GM19463 (cell line): ENCODE results near the gene ERC1.
"Not testable (repeated sequence)": the region's sequence is repeated elsewhere in the genome, so short reads cannot be mapped to it uniquely, and the experiment has no call there.

Experiments
- ATAC-seq: cut with Tn5 transposase; IDR thresholded peaks from one replicate; pipeline ENCODE4 v1.9.1; 2021; ENCODE audit warnings: mild to moderate bottlenecking, moderate library complexity; ENCODE audit not compliant: unreplicated experiment

The ERC1 gene

GRCh38 chr12:1216560-1216959 lies 225.5 kb downstream of the ERC1 start:
- ATAC-seq: no peak

GRCh38 chr12:1217191-1217949 lies 226.3 kb downstream of the ERC1 start:
- ATAC-seq: no peak

DNA sequence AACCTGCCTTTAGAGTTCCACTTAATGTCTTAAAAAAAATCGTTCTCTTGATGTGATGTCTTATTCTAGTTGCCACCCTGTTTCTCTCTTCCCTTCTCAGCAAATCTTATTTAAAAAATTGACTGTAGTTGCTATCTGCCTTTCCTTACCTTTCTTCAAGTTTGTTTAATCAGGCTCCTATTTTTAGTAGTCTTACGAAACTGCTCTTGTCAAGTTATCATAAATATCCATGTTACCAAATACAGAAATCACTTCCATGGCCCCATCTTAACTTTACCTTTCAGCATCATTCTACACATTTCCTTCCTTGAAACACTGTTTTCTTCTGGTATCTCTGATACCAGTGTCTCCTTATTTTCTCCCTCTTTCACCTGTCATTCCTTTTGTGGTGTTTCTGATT lies 227.3 kb downstream of the ERC1 start:
- no peak for ATAC-seq

GRCh38 chr12:1220127-1221092 lies 229.4 kb downstream of the ERC1 start:
- ATAC-seq: no peak

- ATAC-seq: no peak
These were observed 232.0 kb downstream of the ERC1 start for GRCh38 chr12:1222858-1223639.

DNA sequence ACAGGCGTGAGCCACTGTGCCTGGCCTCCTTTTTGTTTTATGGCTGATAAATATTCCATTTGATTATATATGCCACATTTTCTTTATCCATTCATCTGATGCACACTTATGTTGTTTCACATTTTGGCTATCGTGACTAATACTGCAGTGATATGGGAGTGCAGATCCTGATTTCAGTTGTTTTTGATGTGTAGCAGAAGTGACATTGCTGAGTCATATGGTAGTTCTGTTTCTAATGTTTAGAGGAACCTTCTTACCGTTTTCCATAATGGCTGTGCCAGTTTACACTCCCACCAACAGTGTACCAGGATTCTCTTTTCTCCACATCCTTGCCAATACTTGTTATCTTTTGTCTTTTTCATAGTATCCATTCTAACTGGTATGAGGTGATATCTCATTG lies 235.9 kb downstream of the ERC1 start:
- ATAC-seq: no peak

- no peak for ATAC-seq
These were observed 243.1 kb downstream of the ERC1 start for GRCh38 chr12:1234073-1234472.

DNA sequence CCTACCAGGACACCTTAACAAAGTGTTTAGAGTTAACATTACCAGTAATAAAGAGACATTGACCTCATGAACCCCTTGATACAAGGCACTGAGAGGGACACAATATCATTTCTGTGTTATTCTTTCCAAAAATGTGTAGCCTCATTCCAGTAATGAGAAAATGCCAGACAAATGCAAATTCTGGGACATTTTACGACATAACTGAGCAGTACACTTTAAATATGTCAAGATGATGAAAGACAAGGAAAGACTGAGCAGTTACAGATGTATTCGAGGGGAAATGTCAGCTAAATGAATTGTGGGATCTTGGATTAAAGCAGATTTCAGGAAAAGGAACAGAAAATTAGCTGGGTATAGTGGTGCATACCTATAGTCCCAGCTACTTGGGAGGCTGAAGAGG lies 255.6 kb downstream of the ERC1 start:
- ATAC-seq: no peak

DNA sequence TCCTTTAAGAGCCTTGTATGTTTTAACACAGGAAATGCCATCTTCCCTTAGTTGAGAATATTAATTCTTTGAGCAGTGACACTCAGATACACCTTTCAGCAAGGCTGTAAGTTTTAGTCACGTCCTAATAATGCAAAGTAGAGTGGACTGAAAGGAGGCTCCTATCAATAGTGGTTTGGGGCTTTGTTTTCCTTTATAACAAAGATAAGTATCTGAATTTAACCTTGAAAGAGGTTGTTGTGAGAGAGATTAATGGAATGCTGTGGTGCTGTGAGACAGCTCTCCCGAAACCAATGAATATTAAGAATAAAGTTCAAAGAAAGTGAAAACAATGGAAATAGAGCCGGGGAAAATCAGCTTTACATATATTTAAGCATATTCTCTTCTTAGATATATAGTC lies 259.6 kb downstream of the ERC1 start:
- ATAC-seq: no peak

- ATAC-seq: no peak
These were observed 261.7 kb downstream of the ERC1 start for GRCh38 chr12:1252758-1253157.

DNA sequence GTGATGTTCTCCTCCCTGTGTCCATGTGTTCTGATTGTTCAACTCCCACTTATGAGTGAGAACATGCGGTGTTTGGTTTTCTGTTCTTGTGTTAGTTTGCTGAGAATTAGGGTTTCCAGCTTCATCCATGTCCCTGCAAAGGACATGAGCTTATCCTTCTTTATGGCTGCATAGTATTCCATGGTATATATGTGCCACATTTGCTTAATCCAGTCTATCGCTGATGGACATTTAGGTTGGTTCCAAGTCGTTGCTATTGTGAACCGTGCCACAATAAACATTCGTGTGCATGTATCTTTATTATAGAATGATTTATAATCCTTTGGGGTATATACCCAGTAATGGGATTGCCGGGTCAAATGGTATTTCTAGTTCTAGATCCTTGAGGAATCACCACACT lies 264.1 kb downstream of the ERC1 start:
- ATAC-seq: not testable (repeated sequence)

GRCh38 chr12:1255854-1256253 lies 264.8 kb downstream of the ERC1 start:
- not testable (repeated sequence) for ATAC-seq

DNA sequence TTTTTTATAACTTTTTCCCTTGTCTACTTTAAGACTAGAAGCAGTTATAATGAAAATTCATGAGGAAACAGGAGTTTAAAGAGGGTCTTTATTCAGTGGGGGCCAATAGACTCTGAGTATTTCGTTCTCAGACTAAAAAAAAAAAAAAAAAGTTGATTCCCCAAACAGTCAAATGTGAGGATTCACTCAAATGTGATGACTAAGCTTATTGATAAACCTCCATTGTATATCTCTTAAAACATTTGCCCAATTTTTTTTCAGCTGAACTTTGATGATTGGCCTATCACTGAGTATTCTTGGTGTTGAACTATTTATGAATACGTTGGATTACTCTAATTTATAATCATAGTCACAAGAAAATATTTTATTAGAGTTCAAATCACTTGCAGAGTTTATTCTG lies 265.3 kb downstream of the ERC1 start:
- no peak for ATAC-seq

DNA sequence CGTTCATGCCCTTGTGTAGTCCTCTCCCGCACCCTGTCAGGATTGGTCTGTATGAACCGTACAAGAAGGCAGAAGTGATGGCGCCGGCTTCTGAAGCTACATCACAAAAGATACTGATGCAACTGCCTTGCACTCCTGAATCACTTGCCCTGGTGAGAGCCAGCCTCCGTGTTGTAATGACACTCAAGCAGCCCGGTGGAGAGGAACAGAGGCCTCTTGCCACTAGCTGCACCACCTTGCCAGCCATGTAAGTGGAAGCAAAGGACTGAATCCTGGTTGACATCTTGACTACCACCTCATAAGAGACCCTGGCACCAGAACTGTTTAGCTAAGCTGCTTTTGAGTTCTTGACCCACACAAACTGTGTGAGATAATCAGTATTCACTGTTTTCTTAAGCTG lies 266.0 kb downstream of the ERC1 start:
- ATAC-seq: no peak

- no peak for ATAC-seq
These were observed 271.0 kb downstream of the ERC1 start for GRCh38 chr12:1262011-1262410.

DNA sequence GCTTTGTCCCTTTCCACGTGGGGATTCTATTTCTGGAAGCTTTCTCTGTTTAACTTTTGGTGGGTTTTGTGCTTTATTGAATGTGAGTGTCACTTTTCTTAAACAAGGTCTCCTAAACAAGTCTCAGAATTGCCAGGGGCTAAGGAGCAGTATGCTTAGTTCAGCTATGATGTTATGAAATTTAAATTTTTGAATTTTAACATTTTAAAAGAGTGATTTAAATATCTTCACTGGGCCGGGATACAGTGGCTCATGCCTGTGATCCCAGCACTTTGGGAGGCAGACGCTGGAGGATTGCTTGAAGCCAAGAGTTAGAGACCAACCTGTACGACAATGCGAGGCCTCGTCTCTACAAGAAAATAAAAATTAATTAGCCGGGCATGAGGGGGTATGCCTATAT lies 276.2 kb downstream of the ERC1 start:
- no peak for ATAC-seq

DNA sequence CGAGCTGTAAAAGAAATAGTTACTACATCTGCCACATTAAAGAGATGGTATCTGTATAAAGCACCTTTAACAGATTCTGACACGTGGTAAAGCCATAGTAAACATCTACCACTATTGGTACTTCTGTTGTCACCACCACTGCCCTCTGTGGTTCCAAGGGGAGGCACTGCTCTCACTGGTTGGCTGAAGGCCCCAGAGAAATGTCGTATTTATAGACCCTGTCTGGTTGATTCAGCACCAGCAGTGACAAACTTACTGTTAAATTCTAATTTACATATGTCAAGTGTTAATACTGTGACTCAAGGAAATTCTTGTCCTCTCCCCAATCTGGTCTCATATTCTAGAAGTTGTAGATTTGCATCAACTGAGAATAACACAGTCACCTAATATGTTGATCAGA lies 281.1 kb downstream of the ERC1 start:
- ATAC-seq: no peak

DNA sequence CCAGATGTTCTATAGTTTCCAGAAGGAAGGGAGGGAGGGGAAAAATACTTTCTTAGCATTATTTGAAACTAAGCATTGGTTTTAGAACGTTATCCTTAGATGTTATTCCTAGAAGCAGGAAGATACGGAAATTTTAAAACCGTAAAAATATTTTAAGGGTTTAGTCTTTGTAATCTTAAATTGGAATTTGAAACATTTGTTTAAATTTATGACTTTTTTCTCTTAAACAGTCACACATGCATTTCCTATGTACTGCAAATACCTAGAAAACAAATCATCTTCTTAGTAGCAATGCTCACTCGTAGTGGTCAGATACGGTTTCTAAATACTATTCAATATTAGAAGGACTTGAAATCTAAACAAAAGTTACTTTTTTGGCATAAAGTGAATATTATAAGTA lies 282.0 kb downstream of the ERC1 start:
- no peak for ATAC-seq

GRCh38 chr12:1277905-1278304 lies 286.9 kb downstream of the ERC1 start:
- ATAC-seq: no peak

GRCh38 chr12:1279050-1279449 lies 288.0 kb downstream of the ERC1 start:
- no peak for ATAC-seq

DNA sequence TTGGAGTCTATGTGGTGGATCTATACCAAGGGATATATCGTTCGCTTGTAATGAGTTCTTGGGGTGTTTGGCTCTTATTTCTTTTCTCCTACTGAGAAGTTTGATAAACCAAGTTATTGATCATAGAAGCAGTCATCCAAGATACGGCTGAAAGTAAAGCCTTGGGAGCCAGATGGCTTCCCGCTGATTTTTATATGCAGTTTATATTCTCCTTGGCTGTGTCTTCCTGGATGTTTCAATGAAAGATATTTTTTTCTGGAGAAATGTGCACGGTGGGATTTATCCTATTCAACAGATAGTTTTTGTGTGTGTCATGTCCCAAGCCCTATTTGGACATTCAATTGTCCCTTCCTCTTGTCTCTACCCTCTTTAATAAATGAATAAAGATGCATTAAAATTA lies 289.0 kb downstream of the ERC1 start:
- ATAC-seq: no peak
